ENCODE results near the gene CNTLN. TPM values are rescaled to one million over a fixed set of nuclear protein-coding genes. Genes with fewer than 3 reads are reported as not detected.

CNTLN gene
- total and polyA plus RNA-seq, 9 donors: 8.4 to 24.8 (median 16.2) TPM

GRCh38 chr9:17130725-17131124 is 4.1 kb upstream of the CNTLN start:
- Histone ChIP-seq H3K4me3 (no peak overlapping the region), H3K36me3 (no peaks in the 10 kb centered on the region), H3K4me1 (ENCODE audit: insufficient read depth) (peaks cover 3% of the 10 kb centered on the region), H3K27me3 (no peaks in the 10 kb centered on the region), H3K9me3 (no peaks in the 10 kb centered on the region), H3K27ac (no peak overlapping the region)
- no peak for TF ChIP-seq CTCF (IDR thresholded peaks at IDR 0.05)
- no peak for DNase-seq
- WGBS, 3 donors: 87 to 97% (median 93%) methylated on average over 2 of the region's 2 CpGs
- intact Hi-C loops (cut with DNase I): no loop called here

- TF ChIP-seq EP300 (IDR thresholded peaks at IDR 0.05) (no peak), POLR2A (IDR thresholded peaks at IDR 0.05) (no peak), CTCF (IDR thresholded peaks at IDR 0.05) (no peak)
- H3K9me3 ChIP-seq: no peaks in the 10 kb centered on the region
- H3K27ac ChIP-seq: no peak overlapping the region
- intact Hi-C loops (cut with DNase I): no loop called here
- DNase-seq: no peak
- no peak overlapping the region for H3K4me3 ChIP-seq
- H3K36me3 ChIP-seq: no peaks in the 10 kb centered on the region
- no peaks in the 10 kb centered on the region for H3K27me3 ChIP-seq
- WGBS, 3 donors: 54 to 61% (median 55%) methylated on average over 2 of the region's 2 CpGs
- peaks cover 6% of the 10 kb centered on the region for H3K4me1 ChIP-seq (ENCODE audit: insufficient read depth)
These were observed 3.3 kb upstream of the CNTLN start for GRCh38 chr9:17131494-17131893.

- intact Hi-C loops (cut with DNase I): no loop called here
- DNase-seq: peak in 4 of 5 donors; percentile 62 to 71 (median 68)
- H3K27me3 ChIP-seq: no peaks in the 10 kb centered on the region
- H3K9me3 ChIP-seq: no peaks in the 10 kb centered on the region
- H3K4me1 ChIP-seq (ENCODE audit: insufficient read depth): peaks cover 10% of the 10 kb centered on the region
- TF ChIP-seq EP300 (IDR thresholded peaks at IDR 0.05): no peak
- TF ChIP-seq CTCF (IDR thresholded peaks at IDR 0.05): no peak
- no peak for TF ChIP-seq POLR2A (IDR thresholded peaks at IDR 0.05)
- H3K4me3 ChIP-seq: peak overlapping the region; percentile 84
- WGBS, 3 donors: 0 to 1% (median 0%) methylated on average over 44 of the region's 44 CpGs
- peak overlapping the region; percentile 83 to 84 for H3K27ac ChIP-seq
- no peaks in the 10 kb centered on the region for H3K36me3 ChIP-seq
These were observed 688 bp downstream of the CNTLN start for GRCh38 chr9:17135295-17136160.

- TF ChIP-seq CTCF (IDR thresholded peaks at IDR 0.05) (no peak), POLR2A (IDR thresholded peaks at IDR 0.05) (no peak), EP300 (IDR thresholded peaks at IDR 0.05) (no peak)
- Histone ChIP-seq H3K4me3 (no peak overlapping the region), H3K9me3 (no peaks in the 10 kb centered on the region), H3K27ac (no peak overlapping the region), H3K27me3 (no peaks in the 10 kb centered on the region), H3K4me1 (ENCODE audit: insufficient read depth) (peaks cover 10% of the 10 kb centered on the region), H3K36me3 (no peaks in the 10 kb centered on the region)
- DNase-seq: no peak
- intact Hi-C loops (cut with DNase I): no loop called here
These were observed 2.7 kb downstream of the CNTLN start for GRCh38 chr9:17137566-17137965.
